Hematopoietic multipotent progenitor cell treated with erythropoietin and hydrocortisone succinate and interleukin-3 and kit ligand, for 15 days (in vitro differentiated cells): ENCODE results near the gene TFR2.

Source experiments
- DNase-seq: peaks from one replicate; pipeline ENCODE4 v3.0.0-alpha.2; 2015; ENCODE audit warnings: low spot score

Gene TFR2

GRCh38 chr7:100612730-100613390 is 28.5 kb downstream of the TFR2 start:
- DNase-seq = no peak

DNA sequence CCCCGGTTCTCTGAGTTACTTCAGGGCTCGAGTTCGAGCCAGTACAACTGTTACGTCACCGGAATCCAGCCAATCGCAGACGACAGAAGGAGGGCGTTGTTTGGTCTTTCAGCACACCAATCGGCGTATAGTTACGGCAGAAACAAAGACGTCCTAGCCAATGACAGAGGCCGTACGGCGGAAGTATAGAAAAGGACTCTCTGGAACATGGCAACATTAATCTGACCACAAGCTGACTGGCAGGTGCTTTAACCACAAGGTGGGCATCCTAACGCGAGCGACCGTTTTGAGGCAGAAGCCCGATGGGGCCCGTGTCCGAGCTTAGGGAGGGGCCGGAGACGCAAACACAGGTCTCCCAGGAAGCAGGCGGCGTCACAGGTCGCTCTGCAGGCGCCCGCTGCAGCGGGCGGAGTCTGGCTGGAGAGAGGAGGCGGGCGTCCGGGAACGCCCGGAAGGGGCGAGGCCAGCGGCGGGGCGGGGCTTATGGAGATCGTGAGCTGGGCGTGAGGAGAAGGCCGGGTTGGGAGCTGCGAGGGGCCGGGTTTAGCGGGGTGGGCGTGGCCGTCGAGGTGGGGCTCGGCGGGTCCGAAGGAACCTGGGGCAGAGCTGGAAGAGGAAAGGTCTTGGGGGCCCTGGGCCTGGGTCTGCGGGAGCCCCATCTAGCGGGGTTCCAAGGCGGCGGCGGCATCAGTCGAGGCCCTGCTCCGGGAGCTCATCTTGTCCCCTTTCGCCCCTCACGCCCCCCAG is 29.2 kb downstream of the TFR2 start, which contains the start of gene MOSPD3:
Gene MOSPD3 (plus strand): TSS at position 558 of the 747 bp plus-strand sequence. CDS start 252 bp downstream, outside the sequence.
- peak; percentile 99 for DNase-seq

- no peak for DNase-seq
Observed at GRCh38 chr7:100609958-100610357, 31.4 kb downstream of the TFR2 start.

GRCh38 chr7:100607111-100607510 is 34.2 kb downstream of the TFR2 start:
- no peak for DNase-seq

GRCh38 chr7:100606313-100606712 is 35.0 kb downstream of the TFR2 start:
- no peak for DNase-seq

DNA sequence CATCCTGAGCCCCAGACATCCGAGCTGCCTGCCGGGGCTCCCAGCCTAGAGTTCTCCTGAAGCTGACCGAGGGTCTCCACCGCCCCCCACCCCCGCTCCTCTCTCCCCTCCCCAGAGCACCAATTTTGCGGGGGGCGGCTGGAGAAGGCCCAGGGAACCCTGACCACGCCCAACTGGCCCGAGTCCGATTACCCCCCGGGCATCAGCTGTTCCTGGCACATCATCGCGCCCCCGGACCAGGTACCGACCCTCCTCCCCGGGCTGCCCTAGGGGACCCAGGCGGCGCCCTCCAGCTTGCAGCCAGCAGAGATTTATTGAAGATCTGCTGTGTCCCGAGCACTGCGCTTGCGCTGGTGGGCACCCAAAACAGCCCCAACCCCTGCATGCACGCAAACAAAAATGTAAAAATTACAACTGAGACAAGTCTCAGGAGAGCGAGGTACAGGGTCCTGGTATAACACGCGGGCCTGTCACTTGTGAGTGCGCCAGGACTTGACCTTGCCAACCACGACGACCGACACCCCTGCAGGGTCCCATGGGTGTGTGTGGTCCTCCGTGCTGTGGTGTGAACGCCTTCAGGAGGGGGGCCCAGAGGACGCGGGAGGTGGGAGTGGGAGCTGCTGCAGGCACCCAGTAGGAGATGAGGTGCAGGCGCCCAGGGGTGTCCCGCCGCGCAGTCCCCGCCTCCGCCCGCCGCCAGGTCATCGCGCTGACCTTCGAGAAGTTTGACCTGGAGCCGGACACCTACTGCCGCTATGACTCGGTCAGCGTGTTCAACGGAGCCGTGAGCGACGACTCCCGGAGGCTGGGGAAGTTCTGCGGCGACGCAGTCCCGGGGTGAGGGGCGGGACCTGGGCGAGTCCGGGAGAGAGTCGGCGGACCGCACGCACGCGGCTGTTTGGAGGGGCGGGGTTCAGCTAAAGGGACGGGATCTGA is 36.1 kb downstream of the TFR2 start:
- no peak for DNase-seq

- DNase-seq = peak; percentile 47
Observed at GRCh38 chr7:100604028-100604975, 37.0 kb downstream of the TFR2 start.

DNA sequence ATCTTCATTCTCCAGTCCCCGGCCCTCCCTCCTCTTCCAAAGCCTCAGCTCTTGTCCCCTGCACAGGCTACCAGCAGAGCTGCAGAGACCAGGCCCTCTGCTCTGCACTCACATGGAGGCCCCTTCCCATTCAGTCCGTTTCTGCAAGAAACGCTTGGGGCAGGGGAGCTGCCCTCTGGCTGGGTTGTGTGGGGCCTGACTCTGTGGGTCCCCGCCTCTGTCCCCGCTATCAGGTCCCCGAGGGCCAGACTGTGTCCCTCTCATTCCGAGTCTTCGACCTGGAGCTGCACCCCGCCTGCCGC is 37.7 kb downstream of the TFR2 start:
- DNase-seq = no peak

DNA sequence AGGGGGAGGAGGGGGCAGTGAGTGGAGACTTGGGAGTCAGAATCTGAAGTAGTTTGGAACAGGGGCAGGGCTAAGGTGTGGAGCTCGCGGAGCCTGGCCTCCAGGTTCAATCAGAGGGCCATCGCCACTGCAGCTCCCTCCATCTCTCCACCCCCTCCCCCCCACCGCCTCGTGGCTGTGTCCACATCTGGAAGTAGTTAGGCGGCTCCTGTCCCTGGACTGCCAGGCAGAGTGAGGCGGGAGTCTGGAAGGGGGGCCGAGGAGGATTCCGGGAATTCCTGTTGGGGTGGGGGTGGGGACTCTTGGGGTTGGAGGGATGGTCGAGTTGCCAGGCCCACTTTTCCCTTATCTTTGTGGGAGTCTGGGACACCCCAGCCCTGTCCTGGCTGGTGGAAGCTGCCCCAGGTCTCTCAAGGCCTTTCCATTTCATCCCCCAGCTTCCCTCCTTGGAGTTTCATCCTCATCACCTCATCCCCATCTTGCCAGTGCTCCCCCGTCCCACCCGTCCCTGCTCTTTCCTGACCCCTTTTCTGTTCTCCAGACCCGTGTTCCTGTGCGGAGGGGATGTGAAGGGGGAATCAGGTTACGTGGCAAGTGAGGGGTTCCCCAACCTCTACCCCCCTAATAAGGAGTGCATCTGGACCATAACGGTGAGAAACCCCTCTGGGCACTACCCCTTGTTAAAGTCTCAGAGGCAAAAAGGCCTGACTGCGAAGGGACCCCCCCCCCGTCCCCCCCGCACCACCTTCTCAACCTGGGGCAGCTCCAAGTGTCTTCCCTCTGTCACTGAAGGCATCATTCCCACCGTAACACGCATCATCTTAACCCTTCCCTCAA is 38.2 kb downstream of the TFR2 start:
- no peak for DNase-seq

GRCh38 chr7:100600730-100601038 is 40.7 kb downstream of the TFR2 start:
- DNase-seq = no peak

- DNase-seq = no peak
Observed at GRCh38 chr7:100599911-100600729, 41.2 kb downstream of the TFR2 start.

GRCh38 chr7:100598425-100598824 is 42.9 kb downstream of the TFR2 start:
- DNase-seq = no peak

GRCh38 chr7:100595188-100595587 is 46.2 kb downstream of the TFR2 start:
- DNase-seq = no peak

DNA sequence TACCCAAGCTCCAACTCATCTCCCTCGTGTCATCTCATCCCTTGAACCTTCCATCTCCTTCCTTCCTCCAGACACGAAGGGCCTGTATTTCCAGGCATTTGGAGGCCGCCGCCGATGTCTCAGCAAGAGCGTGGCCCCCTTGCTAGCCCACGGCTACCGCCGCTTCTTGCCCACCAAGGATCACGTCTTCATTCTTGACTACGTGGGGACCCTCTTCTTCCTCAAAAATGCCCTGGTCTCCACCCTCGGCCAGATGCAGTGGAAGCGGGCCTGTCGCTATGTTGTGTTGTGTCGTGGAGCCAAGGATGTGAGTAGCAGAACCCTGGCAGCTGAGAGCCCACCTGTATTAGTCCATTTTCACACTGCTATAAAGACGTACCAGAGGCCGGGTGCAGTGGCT is 49.8 kb downstream of the TFR2 start:
- no peak for DNase-seq

- no peak for DNase-seq
Observed at GRCh38 chr7:100590077-100590737, 51.1 kb downstream of the TFR2 start.

GRCh38 chr7:100589341-100589947 is 51.9 kb downstream of the TFR2 start:
- DNase-seq = no peak

DNA sequence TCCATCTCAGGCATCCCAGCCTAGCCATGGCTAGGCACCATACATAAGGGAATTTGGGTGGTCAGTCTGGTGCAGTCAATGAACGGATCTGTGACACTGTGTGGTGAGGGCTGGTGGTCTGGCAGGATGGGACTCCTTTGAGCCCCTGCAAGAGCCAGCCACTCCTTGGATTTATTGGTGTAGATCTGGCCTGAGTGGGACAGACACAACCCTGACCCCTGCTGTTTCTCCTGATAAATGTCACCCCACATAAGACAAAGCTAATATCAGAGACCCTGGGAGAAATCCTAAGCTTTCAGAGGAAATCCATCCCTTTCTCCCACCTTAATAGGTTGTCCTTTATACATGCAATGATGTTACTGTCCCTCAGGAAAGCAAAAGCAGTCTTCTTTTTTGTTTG is 52.9 kb downstream of the TFR2 start:
- DNase-seq = peak; percentile 22

DNA sequence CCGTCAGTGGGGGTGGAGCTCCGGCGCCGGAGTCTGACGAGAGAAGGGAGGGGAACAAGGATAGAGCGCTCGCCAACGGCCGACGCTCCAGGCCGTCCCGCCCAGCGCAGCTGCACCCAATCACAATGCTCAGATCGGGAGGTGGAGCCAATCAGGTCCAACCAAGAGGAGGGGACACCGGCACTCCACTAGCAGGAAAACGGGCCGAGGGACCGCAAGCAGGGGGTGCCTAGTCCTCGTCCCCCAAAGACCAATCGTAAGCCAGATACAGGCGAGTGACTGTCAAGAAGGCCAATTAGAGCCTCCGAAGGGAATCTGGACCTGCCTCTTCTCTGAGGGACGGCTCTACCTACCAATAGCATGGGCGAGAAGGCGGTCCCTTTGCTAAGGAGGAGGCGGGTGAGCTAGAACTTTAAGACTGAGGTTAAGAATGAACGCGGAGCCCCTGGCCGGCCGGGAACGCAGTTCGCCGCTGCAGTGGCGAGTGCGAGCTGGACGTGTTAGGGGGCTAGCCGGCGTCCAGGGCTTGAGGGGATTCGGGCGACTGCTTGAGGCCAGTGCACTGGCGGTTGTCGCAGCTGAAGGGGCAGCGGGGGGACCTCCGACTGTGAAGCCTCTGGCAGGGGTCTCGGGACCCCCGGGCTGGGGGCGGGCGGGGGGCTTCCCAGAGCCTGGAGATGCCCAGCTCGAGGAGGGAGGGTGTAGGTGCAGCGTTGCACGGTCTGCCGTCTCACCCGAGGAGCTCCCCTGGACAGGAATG is 54.9 kb downstream of the TFR2 start, which contains the start of gene FBXO24:
Gene FBXO24 (plus strand): TSS at position 63 of the 760 bp plus-strand sequence. CDS start 298 bp downstream, at position 361.
- DNase-seq = peak; percentile 100
